ENCODE results near the gene CDC42EP1.

DNA sequence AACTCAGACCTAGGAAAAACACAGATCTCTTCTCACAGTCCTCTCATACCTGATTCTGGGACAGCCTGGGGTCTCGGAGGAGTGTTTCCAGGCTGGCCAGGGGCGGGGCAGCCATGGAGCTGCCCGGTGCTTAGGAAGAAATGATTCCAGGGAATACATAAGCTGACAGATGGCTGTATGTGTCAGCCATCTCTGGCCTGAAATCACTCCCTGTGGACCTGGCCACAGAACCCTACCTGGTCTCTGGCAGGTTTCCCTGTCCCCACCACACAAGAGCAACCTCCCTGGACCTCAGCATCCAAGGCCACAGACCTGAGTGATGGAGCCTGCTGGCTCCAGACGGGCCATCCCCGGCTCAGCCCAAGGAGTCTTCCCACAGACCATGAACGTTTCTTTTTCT lies 58.4 kb downstream of the CDC42EP1 start:
- TF ChIP-seq CTCF (IDR thresholded peaks at IDR 0.05; ENCODE audit: low read length), result no peak
- TF ChIP-seq EZH2 (IDR thresholded peaks at IDR 0.05; ENCODE audit: borderline replicate concordance, low read length), result no peak
